Islet of Langerhans (tissue), 1 donor: ENCODE results near the gene NCS1.

Experiments
- FAIRE-seq: peaks from one replicate; lab custom pipeline; 2011; peaks lifted over from hg19 to GRCh38; lab: Jason Lieb, UNC

NCS1 gene

DNA sequence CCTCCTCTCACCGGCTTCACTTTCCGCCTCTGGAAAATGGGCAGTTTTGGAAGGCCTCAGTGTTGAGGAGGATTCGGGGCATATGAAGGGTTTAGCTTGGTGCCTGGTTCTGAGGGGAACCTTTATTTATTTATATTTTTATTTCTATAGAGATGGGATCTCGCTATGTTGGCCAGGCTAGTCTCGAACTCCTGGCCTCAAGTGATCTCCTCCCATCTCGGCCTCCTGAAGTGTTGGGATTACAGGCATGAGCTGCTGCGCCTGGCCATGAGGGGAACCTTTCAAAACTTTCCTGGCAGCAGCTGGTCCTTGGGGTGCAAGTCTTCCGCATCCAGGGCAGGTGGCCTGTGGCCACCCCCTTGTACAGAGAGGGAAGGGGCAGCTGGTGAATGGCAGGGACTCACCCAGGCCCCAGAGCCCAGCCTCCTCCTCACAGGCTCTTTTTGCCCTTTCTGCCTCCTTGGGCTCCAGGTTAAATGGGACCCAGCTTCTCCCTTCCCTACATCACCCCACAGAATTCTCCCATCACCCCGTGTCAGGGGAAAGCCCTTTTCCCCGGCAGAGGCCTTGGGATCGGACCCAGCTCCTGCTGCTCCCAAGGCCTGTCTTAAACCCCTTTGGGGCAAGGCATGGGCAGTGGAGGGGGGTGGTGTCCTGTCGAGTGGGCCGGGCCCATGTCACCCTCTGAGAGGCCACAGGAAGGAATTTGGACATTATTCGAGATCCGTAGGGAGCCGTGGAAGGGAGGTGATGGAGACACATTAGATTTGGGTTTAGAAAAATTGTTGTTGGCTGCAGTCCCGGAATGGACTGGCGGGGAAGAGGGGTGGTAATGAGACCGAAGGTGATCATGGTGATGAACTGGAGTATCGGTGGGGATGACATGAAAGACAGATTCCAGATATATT, 5.9 kb downstream of the NCS1 start:
- no peak for FAIRE-seq

DNA sequence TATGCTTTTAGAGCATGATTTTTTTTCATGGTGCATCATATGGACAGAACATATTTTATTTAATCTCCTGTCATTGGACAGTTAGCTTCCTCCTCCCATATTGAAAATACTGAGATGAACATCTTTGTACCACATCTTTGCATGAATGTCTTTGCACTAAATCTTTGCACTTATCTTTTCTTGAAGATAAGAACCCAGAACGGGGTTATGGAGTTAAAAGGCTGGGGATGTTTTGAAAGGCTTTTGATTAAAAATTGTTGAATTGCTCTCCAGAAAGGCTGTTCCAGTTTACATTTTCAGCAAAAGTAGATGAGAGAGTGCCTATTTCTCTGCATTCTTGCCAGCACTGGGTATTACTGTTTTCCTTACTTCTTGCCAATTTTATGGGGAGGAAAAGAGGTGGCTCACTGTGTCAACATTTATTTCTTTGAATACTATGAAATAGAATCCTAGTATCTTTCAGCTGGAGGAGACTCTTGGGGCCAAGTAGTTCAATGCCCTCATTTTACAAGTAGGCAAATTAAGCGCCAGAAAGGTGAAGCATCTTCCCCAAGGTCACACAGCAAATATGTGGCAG, 7.2 kb downstream of the NCS1 start:
- no peak for FAIRE-seq

DNA sequence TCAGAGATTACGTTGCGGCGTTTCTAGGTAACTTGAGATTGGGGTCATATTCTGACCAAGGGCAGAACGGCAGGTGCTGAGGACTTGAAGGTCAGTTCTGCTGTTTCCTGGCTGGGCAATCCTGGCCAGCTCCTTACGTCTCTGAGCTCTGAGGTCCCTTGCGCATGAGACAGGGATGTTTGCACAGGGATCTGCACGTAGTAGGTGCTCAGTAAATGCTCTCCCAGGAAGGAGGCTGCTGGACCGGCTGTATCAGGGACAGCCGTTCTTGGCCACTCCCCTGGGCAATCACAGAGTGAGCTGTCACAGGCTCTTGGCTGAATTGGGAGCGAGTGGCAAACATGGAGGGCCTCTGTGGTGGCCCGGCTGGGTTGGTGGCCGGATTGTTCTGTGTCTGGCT, 8.3 kb downstream of the NCS1 start:
- no peak for FAIRE-seq

DNA sequence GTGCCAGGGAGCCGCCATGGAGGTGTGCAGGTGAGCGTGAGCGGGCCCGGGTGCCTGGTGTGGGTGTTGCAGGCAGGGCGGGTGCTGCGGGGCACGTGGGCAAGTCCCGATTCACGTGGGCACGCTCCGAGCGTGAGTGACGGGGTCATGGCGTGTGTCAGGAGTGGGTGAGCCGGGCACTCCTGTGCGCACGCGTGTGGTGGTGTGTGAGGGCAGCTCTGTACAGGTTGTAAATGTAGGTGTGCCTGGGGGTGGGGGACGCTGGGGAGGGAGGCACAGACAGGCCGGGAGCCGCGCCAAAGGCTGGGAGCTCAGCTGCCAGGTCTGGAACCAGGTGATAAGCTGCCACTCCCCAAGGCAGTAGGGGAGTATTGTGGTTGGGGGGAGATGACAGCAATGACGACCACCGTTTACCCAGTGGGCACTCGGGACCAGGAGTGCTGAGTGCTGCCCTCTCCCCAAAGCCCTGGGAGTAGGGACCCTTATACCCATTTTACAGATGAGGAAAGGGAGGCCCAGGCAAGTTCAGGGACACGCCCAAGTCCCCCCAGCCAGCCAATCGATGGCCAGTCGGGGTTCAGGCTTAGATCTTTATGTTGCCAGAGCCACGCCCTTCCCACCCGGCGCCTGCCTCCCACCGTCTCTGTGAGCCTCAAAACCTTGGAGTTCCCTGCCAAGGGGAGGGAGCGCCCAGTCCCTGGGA, 9.6 kb downstream of the NCS1 start:
- FAIRE-seq, result no peak

DNA sequence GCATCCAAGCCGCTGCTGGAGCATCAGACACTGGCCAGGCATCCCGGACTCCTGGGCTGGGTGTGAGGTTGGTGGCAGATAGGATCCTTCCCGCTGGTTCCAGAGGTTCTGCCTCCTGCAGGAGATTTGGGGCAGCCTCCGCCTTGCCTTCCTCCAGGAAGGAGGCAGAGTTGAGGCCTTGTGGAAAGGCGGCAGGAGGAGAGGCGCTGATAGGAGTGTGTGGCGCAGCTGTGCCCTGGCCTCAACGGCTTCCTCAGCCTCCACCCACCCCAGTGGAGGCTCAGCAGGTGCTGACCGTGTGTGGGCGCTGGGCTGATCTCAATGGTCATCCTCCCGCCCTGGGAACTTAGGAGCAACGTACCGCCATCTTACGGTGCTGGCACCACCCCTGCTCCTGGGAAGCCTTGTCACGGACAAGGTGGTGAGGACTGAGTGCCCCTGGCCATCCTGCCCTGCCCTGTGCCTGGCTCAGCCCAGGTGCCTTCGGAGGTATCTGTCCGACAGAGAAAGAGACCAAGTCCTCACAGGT, 10.2 kb downstream of the NCS1 start:
- no peak for FAIRE-seq

DNA sequence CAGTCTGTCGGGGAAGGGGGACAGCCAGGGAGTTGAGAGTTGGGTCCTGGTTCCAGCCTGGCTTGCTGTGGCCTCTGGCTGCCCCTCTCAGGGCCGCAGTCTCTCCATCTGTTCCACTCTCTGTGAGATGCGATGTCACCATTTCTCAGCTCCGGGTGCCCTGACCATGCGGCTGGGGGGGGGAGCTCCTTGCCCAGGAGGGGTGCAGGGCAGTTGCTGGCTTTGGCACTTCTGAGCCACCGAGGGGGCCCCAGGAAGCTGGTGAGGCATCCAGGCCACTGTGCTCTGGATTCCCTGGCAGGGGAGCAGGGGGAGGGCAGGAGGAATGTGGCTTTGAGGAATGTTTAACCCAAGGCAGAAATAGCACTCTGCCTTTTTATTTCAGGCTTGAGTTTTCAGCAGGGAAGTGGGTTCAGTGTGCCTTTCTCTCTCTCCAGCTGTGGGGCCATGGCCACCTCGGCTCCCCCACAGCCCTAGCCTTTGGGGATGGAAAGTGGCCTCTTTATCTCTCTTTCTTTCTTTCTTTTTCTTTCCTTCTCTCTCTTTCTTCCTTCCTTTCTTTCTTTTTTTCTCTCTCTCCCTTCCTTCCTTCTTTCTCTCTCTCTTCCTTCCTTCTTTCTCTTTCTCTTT, 11.0 kb downstream of the NCS1 start:
- FAIRE-seq, result no peak

DNA sequence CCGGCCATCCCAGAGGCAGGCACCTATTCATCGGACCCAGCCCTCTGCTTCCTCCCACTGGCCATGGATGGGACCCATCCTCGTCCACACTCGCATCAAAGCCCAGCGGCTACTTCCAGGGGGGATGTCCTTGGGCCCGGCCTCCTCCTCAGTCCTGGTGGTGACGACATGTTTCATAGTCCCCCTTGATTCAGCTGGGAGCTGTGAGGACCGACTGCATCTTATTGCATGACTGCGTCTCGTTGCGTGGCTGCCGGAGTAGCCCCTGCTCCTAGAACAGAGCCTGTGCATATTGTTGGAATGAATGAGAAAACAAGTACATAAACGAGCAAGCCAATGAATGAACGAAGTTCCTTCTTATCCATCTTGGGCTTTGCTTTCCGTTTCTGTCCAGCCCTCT, 12.8 kb downstream of the NCS1 start:
- FAIRE-seq, result no peak

DNA sequence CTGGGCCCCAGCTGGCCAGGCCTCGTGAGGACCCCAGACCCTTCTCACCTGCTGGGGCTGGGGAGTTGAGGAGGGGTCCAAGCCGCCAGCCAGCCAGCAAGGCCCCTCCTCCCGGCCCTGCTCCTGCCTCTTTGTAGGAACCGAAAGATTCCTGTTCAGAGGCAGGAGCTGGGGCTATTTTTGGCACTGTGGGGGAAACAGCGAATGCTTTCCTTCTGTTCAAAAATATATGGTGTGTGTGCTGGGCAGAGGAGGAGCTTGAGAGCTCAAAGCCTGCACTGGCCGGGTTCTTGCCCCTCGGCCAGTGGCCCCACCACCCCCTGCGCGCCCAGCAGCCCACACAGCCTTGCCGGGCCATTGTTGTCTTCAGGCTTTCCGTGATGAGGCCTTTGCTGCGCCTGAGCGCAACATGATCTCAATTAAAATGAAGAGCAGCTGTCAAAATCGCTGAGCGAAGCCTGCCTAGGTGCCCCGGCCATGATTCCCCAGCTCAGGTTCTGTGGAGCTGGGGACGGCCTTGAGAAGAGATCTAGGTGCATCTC, 13.4 kb downstream of the NCS1 start:
- FAIRE-seq, result no peak

DNA sequence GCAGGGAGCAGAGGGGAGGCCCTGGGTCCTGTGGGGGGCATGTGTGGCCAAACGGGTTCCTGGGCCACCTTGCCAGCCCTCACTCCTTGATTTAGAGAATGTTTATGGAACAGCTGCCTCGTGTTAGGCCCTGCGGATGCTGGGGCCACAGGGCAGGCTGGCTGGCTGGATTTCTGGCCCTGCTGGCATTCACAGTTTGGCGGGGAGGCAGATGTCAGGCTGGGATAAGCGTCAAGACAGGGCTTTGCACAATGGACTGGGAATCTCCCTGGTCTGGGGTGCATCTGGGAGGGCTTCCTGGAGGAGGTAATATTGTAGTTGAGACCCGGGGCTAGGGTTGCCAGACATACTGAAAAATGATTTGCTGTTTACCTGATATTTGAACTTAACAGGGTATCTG, 13.8 kb downstream of the NCS1 start:
- FAIRE-seq, result no peak

DNA sequence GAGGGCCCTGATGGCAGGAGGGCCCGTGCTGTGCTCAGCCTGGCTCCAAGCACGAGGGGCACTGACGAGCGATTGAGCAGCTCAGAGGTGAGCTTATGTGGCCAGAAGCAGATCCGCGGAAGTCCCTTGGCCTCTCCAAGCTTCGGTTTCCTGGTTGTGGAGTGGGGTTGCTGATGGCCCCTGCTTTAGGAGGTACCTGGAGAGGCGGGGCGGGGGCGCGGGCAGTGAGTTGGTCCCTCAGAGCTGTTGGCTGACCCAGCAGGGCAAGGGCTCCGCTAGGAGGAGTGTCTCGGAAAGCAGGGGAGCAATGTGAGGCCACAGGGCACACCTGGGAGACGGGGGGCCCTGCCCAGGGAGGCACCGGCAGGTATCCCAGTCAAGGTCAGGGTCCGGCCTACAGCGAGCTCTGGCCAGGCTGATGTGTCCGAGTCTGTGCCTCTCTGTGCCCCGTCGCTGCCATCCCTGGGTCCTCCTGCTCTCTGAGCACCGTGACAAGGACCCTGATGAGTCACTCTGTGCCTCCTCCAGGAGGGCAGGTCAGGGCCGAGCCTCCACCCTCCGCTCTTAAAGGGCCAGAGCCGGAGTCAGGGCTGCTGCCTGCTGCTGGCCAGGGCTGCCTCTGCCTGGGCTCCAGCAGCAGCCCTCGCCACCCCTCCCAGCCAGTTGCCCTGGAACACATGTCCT, 14.8 kb downstream of the NCS1 start:
- no peak for FAIRE-seq

DNA sequence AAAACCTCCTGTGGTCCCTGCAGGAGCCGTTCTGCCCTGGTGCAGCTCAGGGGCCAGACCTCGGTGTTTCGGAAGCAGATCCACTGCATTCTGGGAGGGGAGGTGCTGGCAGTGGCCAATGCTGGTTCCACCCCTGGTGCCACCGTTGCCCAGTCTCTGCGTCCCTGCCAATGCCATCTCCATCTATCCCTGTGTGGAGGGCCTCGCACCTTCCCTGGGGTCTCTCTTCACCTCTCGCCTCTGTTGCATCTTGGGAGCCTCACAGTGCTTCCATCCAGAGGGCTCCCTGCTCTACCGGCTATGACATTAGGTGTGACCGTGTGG, 15.3 kb downstream of the NCS1 start:
- no peak for FAIRE-seq

DNA sequence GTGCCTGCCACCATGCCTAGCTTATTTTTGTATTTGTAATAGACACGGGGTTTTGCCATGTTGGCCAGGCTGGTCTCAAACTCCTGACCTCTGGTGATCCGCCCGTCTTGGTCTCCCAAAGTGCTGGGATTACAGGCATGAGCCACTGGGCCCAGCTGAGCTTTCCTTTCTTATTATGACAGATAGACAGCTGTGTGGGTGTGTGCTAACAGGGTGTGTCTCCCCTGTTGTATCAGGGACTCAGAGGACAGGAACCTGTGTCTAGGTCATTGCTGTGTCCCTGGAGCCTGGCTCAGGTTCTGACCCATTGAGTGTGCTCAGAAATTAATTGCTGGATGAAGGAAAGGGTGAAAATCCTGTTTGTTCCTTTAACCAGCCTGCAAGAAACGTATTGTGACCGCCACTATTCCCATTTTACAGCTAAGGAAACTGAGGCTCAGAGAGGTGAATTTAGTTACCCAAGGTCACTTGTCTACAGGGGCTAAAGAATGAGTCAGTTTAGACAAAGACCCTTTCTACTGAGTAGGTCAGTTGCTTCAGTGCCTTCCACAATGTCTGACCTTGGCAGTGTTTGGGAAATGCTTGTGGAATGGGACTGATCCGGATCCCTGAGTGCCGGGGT, 16.8 kb downstream of the NCS1 start:
- no peak for FAIRE-seq

DNA sequence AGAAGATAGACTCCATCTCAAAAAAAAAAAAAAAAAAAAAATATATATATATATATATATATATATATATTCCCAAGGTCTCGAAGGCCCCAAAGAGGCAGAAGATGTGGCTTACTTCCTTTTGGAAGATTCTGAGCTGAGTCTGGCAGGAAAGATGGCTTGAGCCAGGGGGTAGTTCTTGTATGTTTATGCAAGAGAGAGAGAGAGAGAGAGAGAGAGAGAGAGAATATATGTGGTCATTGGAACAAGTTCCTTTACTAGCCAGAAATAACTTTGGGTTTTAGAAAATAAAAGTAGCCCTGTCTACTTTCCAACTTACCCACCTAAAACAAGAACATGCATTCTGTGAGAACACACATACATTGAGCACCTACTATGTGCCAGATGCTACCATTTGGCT, 17.6 kb downstream of the NCS1 start:
- no peak for FAIRE-seq

DNA sequence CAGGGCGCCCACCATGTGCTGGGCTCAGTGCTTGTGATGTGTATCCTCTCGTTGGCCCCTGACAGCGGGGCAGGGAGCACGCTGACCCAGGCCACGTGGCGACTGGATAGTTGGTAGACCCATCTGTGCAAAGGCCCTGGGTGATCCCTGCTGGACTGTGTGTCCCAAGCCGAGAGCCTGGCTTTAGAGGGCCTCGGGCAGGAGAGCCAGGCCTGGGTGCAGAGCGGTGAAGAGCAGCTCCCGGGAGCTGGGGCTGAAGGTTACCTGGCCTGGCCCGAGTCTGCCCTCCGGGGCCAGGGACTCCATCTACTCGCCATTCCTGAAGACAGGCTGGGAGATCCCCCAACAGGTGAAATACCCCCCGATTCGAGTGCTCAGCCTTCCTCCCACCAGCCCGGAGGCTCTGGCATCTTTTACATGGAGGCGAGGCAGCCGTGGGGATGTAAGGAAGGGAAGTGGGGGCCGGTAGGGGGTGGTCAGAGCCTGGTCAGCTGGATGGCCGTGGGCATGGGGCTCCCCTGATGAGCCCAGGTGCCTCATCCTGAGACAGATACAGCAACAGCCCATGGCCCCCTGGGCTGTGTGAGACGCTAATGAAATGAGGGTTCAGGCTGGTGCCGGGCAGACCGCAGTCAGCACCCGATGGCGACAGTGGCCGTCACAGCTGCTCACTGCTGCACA, 19.0 kb downstream of the NCS1 start:
- no peak for FAIRE-seq

DNA sequence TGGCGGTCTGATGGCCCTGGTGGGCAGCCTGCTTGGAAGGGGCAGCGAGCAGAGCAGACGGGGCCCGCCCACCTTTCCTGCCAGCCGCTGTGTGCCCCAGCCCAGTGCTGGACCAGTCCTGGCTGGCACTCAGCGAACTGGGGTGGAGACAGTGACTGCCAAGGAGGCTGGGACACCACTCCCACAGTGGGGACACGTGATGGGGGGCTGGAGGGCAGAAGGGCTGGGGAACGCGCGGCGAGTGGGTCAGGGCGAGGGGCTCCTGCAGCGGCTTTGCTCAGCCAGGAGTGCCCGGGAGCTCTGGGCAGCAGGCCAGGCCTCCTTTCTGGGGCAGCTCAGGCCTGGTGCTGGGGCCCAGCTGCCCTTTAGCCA, 19.5 kb downstream of the NCS1 start:
- no peak for FAIRE-seq

DNA sequence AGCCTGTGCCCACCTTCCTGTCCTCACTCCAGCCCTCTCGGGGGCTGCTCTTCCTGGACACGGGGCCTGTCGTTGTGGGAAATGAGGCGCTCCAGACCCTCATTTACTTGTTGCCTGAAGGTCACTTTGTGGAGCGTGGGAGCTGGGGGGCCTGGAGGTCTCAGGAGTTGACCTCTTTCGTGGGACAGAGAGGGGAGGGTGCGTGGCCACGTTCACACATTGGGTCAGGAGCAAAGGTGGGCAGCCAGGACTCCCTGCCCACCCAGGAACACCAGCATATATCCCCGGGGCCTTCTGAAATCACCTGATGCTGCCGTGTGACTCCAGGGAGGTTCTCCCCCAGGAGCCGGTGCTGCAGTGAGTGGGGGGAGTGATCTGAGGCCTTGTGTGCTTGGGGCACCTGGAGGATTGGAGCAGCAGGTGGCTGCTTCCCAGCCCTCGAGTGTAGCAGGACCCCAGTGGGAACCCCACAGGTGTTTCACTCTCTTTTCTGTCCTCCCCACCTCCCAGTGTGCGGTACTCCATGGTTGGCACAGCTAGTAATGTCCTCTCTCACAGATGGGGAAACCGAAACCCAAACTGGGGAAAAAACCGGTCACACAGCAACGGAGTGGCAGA, 20.3 kb downstream of the NCS1 start:
- no peak for FAIRE-seq

DNA sequence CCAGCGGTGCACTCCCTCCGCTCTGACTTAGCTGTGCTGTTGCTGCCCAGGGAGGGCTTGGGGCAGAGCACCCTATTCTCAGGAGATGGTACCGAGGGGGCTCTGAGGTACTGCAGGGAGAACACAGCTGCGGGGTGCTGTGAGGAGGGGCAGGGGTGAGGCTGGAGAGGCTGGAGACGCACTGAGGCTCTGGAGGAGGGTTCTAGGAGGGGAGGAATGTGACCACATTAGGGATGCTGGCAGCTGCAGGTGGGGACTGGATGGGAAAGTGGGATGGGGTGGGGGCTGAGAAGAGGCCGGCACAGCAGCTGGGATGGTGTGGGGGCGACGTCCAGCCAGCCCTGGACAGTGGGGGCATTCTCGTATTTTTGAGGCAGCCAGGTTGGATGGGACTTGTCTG, 20.9 kb downstream of the NCS1 start:
- FAIRE-seq, result no peak

DNA sequence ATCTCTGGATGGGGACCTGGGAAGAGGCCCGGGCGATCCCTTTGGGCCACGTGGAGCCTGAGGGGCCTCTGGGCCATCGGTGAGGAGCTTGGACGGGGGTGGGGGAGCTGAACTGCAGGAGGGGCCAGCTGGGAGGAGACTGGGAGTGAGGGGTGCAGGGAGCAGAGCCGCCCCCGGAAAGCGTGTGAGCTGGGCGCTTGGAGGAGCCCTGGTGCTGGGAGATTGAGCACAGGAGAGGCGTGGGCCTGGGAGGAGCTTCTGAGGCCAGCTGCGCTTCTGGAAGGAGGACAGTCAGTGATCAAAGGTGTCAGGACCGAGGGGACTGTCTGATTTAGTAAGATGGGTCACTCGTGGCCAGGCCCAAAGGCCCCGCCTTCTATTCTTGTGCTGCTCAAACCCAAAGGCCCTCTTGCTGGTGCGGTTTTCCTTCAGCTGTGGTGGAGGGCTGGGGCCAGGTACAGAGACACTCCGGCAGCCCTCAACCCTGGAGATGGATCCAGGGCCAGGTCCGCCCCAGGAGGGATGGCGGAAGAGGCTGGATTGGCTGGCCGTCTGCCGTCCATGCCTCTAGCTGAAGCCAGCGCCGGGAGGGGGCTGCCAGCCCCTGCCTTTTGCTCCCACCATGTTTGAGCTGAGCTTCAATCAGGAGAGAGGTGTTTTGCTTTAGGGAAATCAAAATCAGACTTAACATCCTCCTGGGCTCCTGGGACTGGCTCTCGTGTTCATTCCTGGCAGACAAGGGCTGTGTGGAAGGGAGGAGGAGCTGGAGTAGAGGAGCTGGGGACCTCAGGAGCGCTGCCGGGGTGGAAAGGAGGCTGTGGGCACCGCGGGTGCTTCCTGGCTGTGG, 21.6 kb downstream of the NCS1 start:
- no peak for FAIRE-seq

DNA sequence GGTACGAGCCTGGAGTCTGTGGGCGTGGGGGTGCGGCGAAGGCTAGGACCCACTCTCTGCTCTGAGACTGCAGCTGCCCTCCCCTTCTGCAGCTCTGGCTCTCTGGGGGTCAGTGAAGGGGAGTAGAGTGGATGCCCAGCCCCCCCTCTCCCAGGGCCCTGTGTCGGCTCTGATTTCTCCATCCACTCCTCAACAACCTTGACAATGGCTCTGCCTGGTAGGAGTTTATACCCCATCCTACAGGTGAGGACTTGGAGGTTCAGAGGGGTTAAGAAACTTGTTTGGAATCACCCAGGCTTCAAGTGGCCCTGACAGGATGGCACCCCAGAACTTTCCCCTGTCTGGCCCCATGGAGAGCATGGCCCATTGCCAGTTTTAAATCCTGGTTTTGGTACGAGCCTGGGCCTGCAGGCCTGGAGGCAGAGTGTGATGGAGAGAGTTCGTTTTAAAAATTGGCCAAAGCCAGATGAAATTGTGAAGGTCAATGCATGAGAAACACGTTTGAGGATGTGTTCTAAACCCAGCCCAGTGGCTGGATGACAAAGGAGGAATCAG, 22.3 kb downstream of the NCS1 start:
- no peak for FAIRE-seq
